Measurements from ENCODE around the gene ITPRID2. TPM values are rescaled to one million over a fixed set of nuclear protein-coding genes. Genes with fewer than 3 reads are reported as not detected.
A peak's percentile ranks its signal among the peaks of the same experiment; 100 is the strongest.

Gene ITPRID2
- polyA plus RNA-seq, 4 donors = 39.4 to 108 (median 46.8) TPM

- WGBS, 3 donors = 78 to 86% (median 82%) methylated on average over 3 of the region's 3 CpGs
- Histone ChIP-seq H3K9me3 (ENCODE audit: control insufficient read depth in 2 of 2, insufficient read depth in 1 of 2, low read depth in 1 of 2, low read length in 1 of 2) (no peaks in the 10 kb centered on the region), H3K27me3 (ENCODE audit: control insufficient read depth in 3 of 3, insufficient read depth in 3 of 3, low read length in 3 of 3) (no peaks in the 10 kb centered on the region), H3K27ac (ENCODE audit: low read depth in 1 of 3, low read length in 2 of 3) (no peak overlapping the region), H3K36me3 (ENCODE audit: control insufficient read depth in 3 of 3, insufficient read depth in 2 of 3, low read depth in 1 of 3, low read length in 3 of 3) (no peaks in the 10 kb centered on the region), H3K4me3 (ENCODE audit: low read depth in 1 of 3, low read length in 3 of 3) (no peak overlapping the region), H3K4me1 (ENCODE audit: control insufficient read depth in 3 of 3, insufficient read depth in 2 of 3, low read depth in 1 of 3, low read length in 2 of 3) (no peaks in the 10 kb centered on the region)
- FAIRE-seq (no peak), DNase-seq (peak in 1 of 2 donors; percentile 26)
Measured at GRCh38 chr2:181971032-181971431, 79.5 kb downstream of the ITPRID2 start.

- 83 to 86% (median 86%) methylated on average over 5 of the region's 5 CpGs for WGBS, 3 donors
- no peak for FAIRE-seq
- DNase-seq = no peak
- Histone ChIP-seq H3K4me3 (ENCODE audit: low read depth in 1 of 3, low read length in 3 of 3) (no peak overlapping the region), H3K36me3 (ENCODE audit: control insufficient read depth in 3 of 3, insufficient read depth in 2 of 3, low read depth in 1 of 3, low read length in 3 of 3) (no peaks in the 10 kb centered on the region), H3K27me3 (ENCODE audit: control insufficient read depth in 3 of 3, insufficient read depth in 3 of 3, low read length in 3 of 3) (no peaks in the 10 kb centered on the region), H3K9me3 (ENCODE audit: control insufficient read depth in 2 of 2, insufficient read depth in 1 of 2, low read depth in 1 of 2, low read length in 1 of 2) (no peaks in the 10 kb centered on the region), H3K4me1 (ENCODE audit: control insufficient read depth in 3 of 3, insufficient read depth in 2 of 3, low read depth in 1 of 3, low read length in 2 of 3) (no peaks in the 10 kb centered on the region), H3K27ac (ENCODE audit: low read depth in 1 of 3, low read length in 2 of 3) (no peak overlapping the region)
Measured at GRCh38 chr2:181972431-181973170, 81.1 kb downstream of the ITPRID2 start.

GRCh38 chr2:181973171-181973783, 81.7 kb downstream of the ITPRID2 start:
- DNase-seq (no peak), FAIRE-seq (no peak)
- Histone ChIP-seq H3K27me3 (ENCODE audit: control insufficient read depth in 3 of 3, insufficient read depth in 3 of 3, low read length in 3 of 3) (no peaks in the 10 kb centered on the region), H3K27ac (ENCODE audit: low read depth in 1 of 3, low read length in 2 of 3) (no peak overlapping the region), H3K9me3 (ENCODE audit: control insufficient read depth in 2 of 2, insufficient read depth in 1 of 2, low read depth in 1 of 2, low read length in 1 of 2) (no peaks in the 10 kb centered on the region), H3K4me3 (ENCODE audit: low read depth in 1 of 3, low read length in 3 of 3) (no peak overlapping the region), H3K36me3 (ENCODE audit: control insufficient read depth in 3 of 3, insufficient read depth in 2 of 3, low read depth in 1 of 3, low read length in 3 of 3) (no peaks in the 10 kb centered on the region), H3K4me1 (ENCODE audit: control insufficient read depth in 3 of 3, insufficient read depth in 2 of 3, low read depth in 1 of 3, low read length in 2 of 3) (no peaks in the 10 kb centered on the region)
- 68 to 78% (median 74%) methylated on average over 5 of the region's 5 CpGs for WGBS, 3 donors

- Histone ChIP-seq H3K27ac (ENCODE audit: low read depth in 1 of 3, low read length in 2 of 3) (no peak overlapping the region), H3K36me3 (ENCODE audit: control insufficient read depth in 3 of 3, insufficient read depth in 2 of 3, low read depth in 1 of 3, low read length in 3 of 3) (no peaks in the 10 kb centered on the region), H3K4me3 (ENCODE audit: low read depth in 1 of 3, low read length in 3 of 3) (no peak overlapping the region), H3K9me3 (ENCODE audit: control insufficient read depth in 2 of 2, insufficient read depth in 1 of 2, low read depth in 1 of 2, low read length in 1 of 2) (no peaks in the 10 kb centered on the region), H3K27me3 (ENCODE audit: control insufficient read depth in 3 of 3, insufficient read depth in 3 of 3, low read length in 3 of 3) (no peaks in the 10 kb centered on the region), H3K4me1 (ENCODE audit: control insufficient read depth in 3 of 3, insufficient read depth in 2 of 3, low read depth in 1 of 3, low read length in 2 of 3) (no peaks in the 10 kb centered on the region)
- 77 to 88% (median 82%) methylated on average over 5 of the region's 5 CpGs for WGBS, 3 donors
- FAIRE-seq = no peak
- DNase-seq = no peak
Measured at GRCh38 chr2:181977661-181978350, 86.3 kb downstream of the ITPRID2 start.

- Histone ChIP-seq H3K4me1 (ENCODE audit: control insufficient read depth in 3 of 3, insufficient read depth in 2 of 3, low read depth in 1 of 3, low read length in 2 of 3) (no peaks in the 10 kb centered on the region), H3K27me3 (ENCODE audit: control insufficient read depth in 3 of 3, insufficient read depth in 3 of 3, low read length in 3 of 3) (no peaks in the 10 kb centered on the region), H3K9me3 (ENCODE audit: control insufficient read depth in 2 of 2, insufficient read depth in 1 of 2, low read depth in 1 of 2, low read length in 1 of 2) (no peaks in the 10 kb centered on the region), H3K36me3 (ENCODE audit: control insufficient read depth in 3 of 3, insufficient read depth in 2 of 3, low read depth in 1 of 3, low read length in 3 of 3) (no peaks in the 10 kb centered on the region), H3K4me3 (ENCODE audit: low read depth in 1 of 3, low read length in 3 of 3) (no peak overlapping the region), H3K27ac (ENCODE audit: low read depth in 1 of 3, low read length in 2 of 3) (no peak overlapping the region)
- WGBS, 3 donors = 77 to 87% (median 78%) methylated on average over 2 of the region's 2 CpGs
- DNase-seq = no peak
- FAIRE-seq = no peak
Measured at GRCh38 chr2:181978351-181979150, 87.0 kb downstream of the ITPRID2 start.

Other genes with a start within 250 kb of the ITPRID2 start
- 1 to 10 TPM in 3 of 4 donors, not detected in 1; 1.1 to 7.9 (median 2.2) TPM for gene CERKL, start 234.6 kb upstream of the ITPRID2 start, polyA plus RNA-seq
- gene NEUROD1, start 211.2 kb upstream of the ITPRID2 start, polyA plus RNA-seq = 10 to 100 TPM in 1 of 4 donors, 1 to 10 TPM in 3; 1.4 to 33.6 (median 3.5) TPM
- gene PPP1R1C, start 94.1 kb downstream of the ITPRID2 start, polyA plus RNA-seq = 1 to 10 TPM in 1 of 4 donors, under 1 TPM in 1, not detected in 2; 0.33 to 2.4 TPM

Measured in small intestine (tissue), 7 donors.